OCI-LY3 (cell line): ENCODE measurements around the gene BTBD9.

Experiments used
- H2AFZ ChIP-seq: fragments of 200-600, 300-600 bp; shearing (Covaris generic); 2 replicates; pipeline ENCODE4 v1.6.0; 2014; ENCODE audit warnings: antibody characterized with exemption, low read depth, low read length
- H3K27ac ChIP-seq: fragments of 200-600, 300-600 bp; sonication (generic); 2 replicates; pipeline ENCODE4 v1.5.1; 2014; ENCODE audit warnings: mild to moderate bottlenecking, low read length, moderate library complexity, mixed read lengths
- H3K27me3 ChIP-seq: fragments of 200-600, 300-600 bp; sonication (generic); 2 replicates; pipeline ENCODE4 v1.6.1; 2014; ENCODE audit warnings: low read depth, low read length, mixed read lengths
- H3K36me3 ChIP-seq: fragments of 200-600, 300-600 bp; sonication (generic); replicated peaks from 2 replicates; pipeline ENCODE3; 2014; ENCODE audit warnings: low read depth, low read length, mixed read lengths
- H3K4me1 ChIP-seq: fragments of 300-600, 200-600 bp; sonication (generic); 2 replicates; pipeline ENCODE4 v1.6.1; 2014; ENCODE audit warnings: low read length, mixed read lengths
- H3K4me2 ChIP-seq: fragments of 200-600, 300-600 bp; sonication (generic); 2 replicates; pipeline ENCODE4 v1.6.1; 2014; ENCODE audit warnings: low read length, mixed read lengths
- H3K4me3 ChIP-seq: fragments of 300-600, 200-600 bp; sonication (generic); 2 replicates; pipeline ENCODE4 v1.5.1; 2014; ENCODE audit warnings: antibody characterized with exemption, mild to moderate bottlenecking, low read length, moderate library complexity
- H3K79me2 ChIP-seq: fragments of 300-600, 200-600 bp; shearing (Covaris generic); 2 replicates; pipeline ENCODE4 v1.6.1; 2014; ENCODE audit warnings: mild to moderate bottlenecking, low read length, mixed read lengths
- H3K9ac ChIP-seq: fragments of 300-600, 200-600 bp; shearing (Covaris generic); 2 replicates; pipeline ENCODE4 v1.6.0; 2014; ENCODE audit warnings: mild to moderate bottlenecking, low read length, moderate library complexity
- H3K9me3 ChIP-seq: fragments of 200-600, 300-600 bp; shearing (Covaris generic); 2 replicates; pipeline ENCODE4 v1.6.1; 2014; ENCODE audit warnings: low read length, mixed read lengths; ENCODE audit not compliant: insufficient read depth
- H4K20me1 ChIP-seq: fragments of 200-600, 300-600 bp; sonication (generic); 2 replicates; pipeline ENCODE4 v1.6.1; 2016; ENCODE audit warnings: low read length, mixed read lengths; ENCODE audit not compliant: insufficient read depth
- CTCF ChIP-seq: fragments of 200-600, 300-600 bp; sonication (generic); IDR thresholded peaks from 2 replicates; pipeline ENCODE4 v1.5.1; 2014; ENCODE audit warnings: antibody characterized with exemption, low read length, low read depth
- EZH2phosphoT487 ChIP-seq: fragments of 200-600 bp; shearing (Covaris generic); IDR thresholded peaks from 2 replicates; pipeline ENCODE4 v1.6.1; 2018; ENCODE audit warnings: antibody characterized with exemption, mixed run types, low read depth

Gene BTBD9

GRCh38 chr6:38436726-38437465 lies 202.8 kb downstream of the BTBD9 start:
- Histone ChIP-seq H2AFZ (no peak overlapping the region), H3K4me3 (no peak overlapping the region), H3K4me2 (no peak overlapping the region), H3K9me3 (0 out of 2 replicates have a peak, but pooled peaks cover 1% of the 10 kb centered on the region), H4K20me1 (no peaks in the 10 kb centered on the region), H3K4me1 (peaks cover 5% of the 10 kb centered on the region), H3K27me3 (no peaks in the 10 kb centered on the region), H3K9ac (no peak overlapping the region), H3K36me3 (peaks cover 3% of the 10 kb centered on the region), H3K27ac (no peak overlapping the region), H3K79me2 (no peaks in the 10 kb centered on the region)
- TF ChIP-seq CTCF (no peak), EZH2phosphoT487 (no peak)

DNA sequence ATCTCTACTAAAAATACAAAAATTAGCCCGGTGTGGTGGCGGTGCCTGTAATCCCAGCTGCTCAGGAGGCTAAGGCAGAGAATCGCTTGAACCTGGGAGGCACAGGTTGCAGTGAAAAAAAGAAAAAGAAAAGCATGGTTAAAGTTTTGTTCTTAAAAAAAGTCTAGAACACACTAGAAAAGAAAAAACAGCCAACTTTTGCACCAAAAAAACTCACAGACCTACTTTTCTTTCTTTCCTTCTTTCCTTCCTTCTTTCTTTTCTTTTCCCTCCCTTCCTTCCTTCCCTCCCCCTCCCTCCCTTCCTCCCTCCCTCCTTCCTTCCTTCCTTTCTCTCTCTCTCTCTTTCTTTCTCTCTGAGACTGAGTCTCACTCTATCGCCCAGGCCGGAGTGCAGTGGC lies 204.4 kb downstream of the BTBD9 start:
- Histone ChIP-seq H3K27ac (no peak overlapping the region), H3K27me3 (no peaks in the 10 kb centered on the region), H4K20me1 (no peaks in the 10 kb centered on the region), H3K9me3 (0 out of 2 replicates have a peak, but pooled peaks cover 5% of the 10 kb centered on the region), H3K79me2 (no peaks in the 10 kb centered on the region), H2AFZ (no peak overlapping the region), H3K4me2 (no peak overlapping the region), H3K36me3 (peaks cover 8% of the 10 kb centered on the region), H3K4me1 (peaks cover 10% of the 10 kb centered on the region), H3K4me3 (no peak overlapping the region), H3K9ac (no peak overlapping the region)
- no peak for TF ChIP-seq EZH2phosphoT487
- no peak for TF ChIP-seq CTCF

- H3K9ac ChIP-seq = no peak overlapping the region
- no peaks in the 10 kb centered on the region for H3K79me2 ChIP-seq
- no peaks in the 10 kb centered on the region for H4K20me1 ChIP-seq
- H3K4me2 ChIP-seq = no peak overlapping the region
- H3K36me3 ChIP-seq = peaks cover 8% of the 10 kb centered on the region
- H3K27me3 ChIP-seq = no peaks in the 10 kb centered on the region
- 0 out of 2 replicates have a peak, but pooled peaks cover 5% of the 10 kb centered on the region for H3K9me3 ChIP-seq
- TF ChIP-seq EZH2phosphoT487 = no peak
- H2AFZ ChIP-seq = no peak overlapping the region
- H3K4me1 ChIP-seq = peaks cover 10% of the 10 kb centered on the region
- H3K4me3 ChIP-seq = no peak overlapping the region
- H3K27ac ChIP-seq = no peak overlapping the region
Measured at GRCh38 chr6:38434051-38434450, 205.7 kb downstream of the BTBD9 start.

GRCh38 chr6:38432479-38432878 lies 207.2 kb downstream of the BTBD9 start:
- Histone ChIP-seq H3K79me2 (no peaks in the 10 kb centered on the region), H3K4me3 (no peak overlapping the region), H3K4me2 (no peak overlapping the region), H3K27ac (no peak overlapping the region), H3K27me3 (no peaks in the 10 kb centered on the region), H3K4me1 (peaks cover 21% of the 10 kb centered on the region), H2AFZ (no peak overlapping the region), H3K9me3 (0 out of 2 replicates have a peak, but pooled peaks cover 5% of the 10 kb centered on the region), H3K36me3 (peaks cover 8% of the 10 kb centered on the region), H3K9ac (no peak overlapping the region), H4K20me1 (no peaks in the 10 kb centered on the region)
- TF ChIP-seq CTCF (no peak), EZH2phosphoT487 (no peak)
